Myometrial cell (primary cell): ENCODE results near the gene GJB3. TPM values are rescaled to one million over a fixed set of nuclear protein-coding genes. Genes with fewer than 3 reads are reported as not detected.

ENCODE experiments used
- total RNA-seq: library from RNA; depleted of rRNA; stranded (reverse); fragments of >200 nt; gene quantifications from 2 replicates; pipeline ENCODE4 v1.2.3, GENCODE V29; 2015

GJB3 gene
- total RNA-seq: not detected in 2 replicates

DNA sequence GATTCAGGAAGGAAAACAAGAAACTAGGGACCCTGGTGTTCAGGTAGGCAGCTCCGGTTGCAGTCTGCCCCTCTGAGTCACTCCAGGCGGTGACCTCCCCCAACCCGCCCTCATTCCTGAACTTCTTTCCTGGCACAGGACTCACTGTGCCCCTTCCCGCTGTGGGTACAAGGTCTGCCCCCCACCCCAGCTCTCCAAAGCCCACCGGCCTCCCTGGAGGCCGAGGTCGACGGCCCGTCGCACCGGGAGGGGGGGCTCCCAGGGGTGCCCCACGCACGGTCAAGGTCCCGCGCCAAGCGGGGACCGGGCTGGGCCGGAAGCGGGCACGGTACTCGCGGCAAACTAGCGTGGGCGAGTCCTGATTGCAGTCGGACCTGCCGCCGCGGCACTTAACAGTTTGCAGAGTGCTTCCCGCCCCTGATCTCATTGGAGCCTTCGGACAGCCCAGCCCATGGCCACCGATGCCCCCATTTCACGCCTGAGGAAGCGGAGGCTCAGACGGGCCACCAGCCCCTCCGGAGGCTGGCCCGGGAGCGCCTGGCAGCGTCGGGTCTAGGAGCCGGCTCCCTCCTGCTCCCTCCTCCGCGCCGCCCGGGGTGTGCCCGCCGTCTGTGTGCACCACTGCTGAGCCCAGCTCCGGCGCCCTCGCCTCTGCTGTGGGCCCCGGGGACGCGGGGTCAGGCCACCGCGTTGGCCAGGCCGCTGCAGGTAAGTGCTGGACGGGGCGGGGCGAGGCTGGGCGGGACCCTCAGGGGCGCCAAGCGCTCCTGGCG lies at the start of gene GJB3:
TSS of gene GJB3 (plus strand) at position 144 of the 773 bp plus-strand sequence. CDS start 3,549 bp downstream, outside the sequence.

DNA sequence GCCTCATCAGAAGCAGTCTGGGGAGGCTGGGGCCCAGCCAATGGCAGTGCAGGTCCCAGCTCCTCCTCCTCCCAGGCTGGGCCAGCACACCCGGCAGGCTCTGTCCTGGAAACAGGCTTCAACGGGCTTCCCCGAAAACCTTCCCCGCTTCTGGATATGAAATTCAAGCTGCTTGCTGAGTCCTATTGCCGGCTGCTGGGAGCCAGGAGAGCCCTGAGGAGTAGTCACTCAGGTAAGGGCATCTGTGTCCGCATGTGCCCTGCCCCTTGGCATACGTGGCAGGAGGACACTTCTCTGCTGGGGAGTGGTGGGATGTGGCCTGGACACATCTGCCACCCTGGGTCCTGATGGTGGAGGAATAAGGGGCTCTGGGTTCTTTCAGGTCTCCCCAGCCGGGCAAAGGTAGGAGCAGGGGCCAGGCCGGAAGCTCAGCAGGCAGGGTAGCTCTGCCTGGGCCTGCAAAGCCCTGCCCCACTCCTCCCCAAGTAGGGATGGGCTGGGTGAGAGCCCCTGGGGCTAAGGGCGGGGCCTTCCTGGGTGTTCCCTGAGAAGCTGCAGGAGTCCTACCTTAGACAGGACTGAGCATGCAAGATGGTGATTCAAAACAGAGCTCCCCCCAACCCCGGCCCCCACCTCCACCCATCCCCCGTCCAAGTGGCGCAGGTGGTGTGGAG lies 25.9 kb upstream of the GJB3 start, which contains the start of gene GJB5:
TSS of gene GJB5 (plus strand) at position 84 of the 674 bp plus-strand sequence. CDS start 2,284 bp downstream, outside the sequence.

DNA sequence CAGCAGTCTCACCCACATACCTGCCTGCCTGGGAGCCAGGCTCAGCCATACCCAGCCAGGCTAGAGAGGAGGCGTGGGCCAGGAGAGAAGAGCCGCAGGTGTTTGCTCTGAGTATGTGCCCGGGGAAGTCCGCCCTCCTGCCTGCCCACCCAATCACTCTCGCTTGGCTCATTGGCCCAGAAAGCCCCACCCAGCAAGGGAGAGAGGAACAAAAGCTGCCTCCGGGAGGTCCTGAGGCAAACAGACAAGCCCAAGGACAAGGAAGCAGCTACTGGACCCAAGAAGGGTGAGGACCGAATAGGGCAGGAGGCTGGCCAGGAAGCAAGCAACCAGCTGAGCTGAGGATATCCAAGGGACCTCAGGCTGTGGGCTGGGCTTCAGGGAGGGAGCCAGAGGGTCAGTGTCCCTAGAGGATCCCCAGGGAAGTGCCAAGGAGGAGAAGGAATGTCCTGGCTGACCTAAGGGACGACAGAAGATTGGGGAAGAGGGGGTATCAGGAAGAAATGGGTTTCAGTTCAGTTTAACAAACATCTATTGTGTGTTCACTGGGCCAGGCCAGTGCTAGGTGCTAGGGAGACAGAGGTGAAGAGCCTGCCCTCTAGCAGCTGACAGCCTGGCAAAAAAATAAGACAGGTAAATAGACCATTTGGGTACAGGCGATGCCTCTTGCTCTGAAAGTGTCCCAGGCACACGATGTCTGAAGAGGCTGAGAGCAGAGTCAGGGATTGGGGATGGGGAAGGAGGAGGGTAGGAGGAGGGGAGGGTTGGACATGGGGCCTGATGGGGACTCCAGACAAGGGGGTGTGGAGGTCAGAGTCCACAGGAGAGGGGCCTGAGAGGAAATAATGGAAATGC lies 21.3 kb upstream of the GJB3 start, which contains the start of gene GJB4:
TSS of gene GJB4 (plus strand) at position 238 of the 855 bp plus-strand sequence. CDS start 1,515 bp downstream, outside the sequence.

DNA sequence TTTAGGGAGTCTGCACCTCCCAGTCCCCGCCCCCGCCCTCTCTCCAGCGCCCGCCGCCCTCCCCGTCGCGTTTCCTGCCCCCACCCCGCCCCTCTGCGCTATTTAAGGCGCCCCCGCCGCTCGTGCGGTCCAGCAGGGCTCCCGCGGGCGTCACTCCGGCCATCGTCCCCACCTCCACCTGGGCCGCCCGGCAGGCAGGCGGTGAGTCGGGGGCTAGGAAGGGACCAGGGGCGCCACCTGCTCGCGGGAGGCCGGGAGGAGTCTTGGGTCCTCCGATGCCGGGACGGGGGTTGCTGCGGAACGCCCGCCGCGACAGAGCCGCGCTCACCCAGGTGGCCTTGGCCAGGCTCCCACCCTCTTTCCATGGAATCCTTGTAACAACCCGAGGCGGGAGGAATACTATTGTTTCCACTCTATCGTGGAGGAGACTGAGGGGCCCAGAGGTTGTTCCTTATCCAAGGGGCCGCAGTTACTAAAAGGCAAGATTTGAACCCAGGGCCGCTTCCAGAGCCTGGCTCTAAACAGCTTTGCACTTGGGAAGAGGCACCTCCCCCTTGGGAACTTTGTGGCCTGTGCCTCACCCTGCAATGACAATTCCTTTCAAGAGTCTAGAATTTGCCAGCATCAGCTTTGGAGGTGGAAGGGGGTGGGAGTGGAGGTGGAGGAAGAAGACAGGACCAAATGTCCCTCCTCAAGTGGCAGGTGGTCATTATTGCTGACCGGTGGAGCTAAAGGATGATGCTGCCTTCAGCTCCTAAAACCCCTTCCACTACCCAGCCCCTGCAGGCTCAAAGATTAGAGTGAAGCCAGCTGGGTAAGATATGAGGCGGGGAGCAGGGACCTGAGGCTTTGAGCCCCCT lies 12.1 kb downstream of the GJB3 start, which contains the start of gene GJA4:
TSS of gene GJA4 (plus strand) at position 132 of the 860 bp plus-strand sequence. CDS start 1,215 bp downstream, outside the sequence.

Other genes starting within 250 kb of the GJB3 start
- not detected in 2 replicates for gene GJB5, start 26.2 kb upstream of the GJB3 start, total RNA-seq
- gene GJB4, start 21.5 kb upstream of the GJB3 start, total RNA-seq: not detected in 2 replicates
- not detected in 2 replicates for gene GJA4, start 11.8 kb downstream of the GJB3 start, total RNA-seq
- gene SMIM12, start 78.5 kb downstream of the GJB3 start, total RNA-seq: 25.1 and 31.9 TPM in 2 replicates
- gene DLGAP3, start 148.4 kb downstream of the GJB3 start, total RNA-seq: 0.18 TPM in 1 of 2 replicates, not detected in the other
- gene TMEM35B, start 204.1 kb downstream of the GJB3 start, total RNA-seq: 69.8 and 71.2 TPM in 2 replicates